Measurements from ENCODE around the gene AGMO. TPM values are rescaled to one million over a fixed set of nuclear protein-coding genes. Genes with fewer than 3 reads are reported as not detected.

The AGMO gene
- total and polyA plus RNA-seq, 2 donors (not counting 1 experiment from before 2014, with no cell fraction given) = not detected

- POLR2A ChIA-PET = no interaction called here
- peaks cover 12% of the 10 kb centered on the region for H3K9me3 Mint-ChIP-seq (ENCODE audit: insufficient read depth)
- TF ChIP-seq EZH2 (IDR thresholded peaks at IDR 0.05; ENCODE audit: borderline replicate concordance, insufficient read depth, low read depth, low read length, poor library complexity, severe bottlenecking) (no peak), CTCF (IDR thresholded peaks at IDR 0.05) (no peak)
Measured at GRCh38 chr7:15280078-15280733, 281.6 kb downstream of the AGMO start.

GRCh38 chr7:15279640-15280039, 282.2 kb downstream of the AGMO start:
- H3K9ac ChIP-seq (ENCODE audit: low read length) = no peak overlapping the region
- H3K4me3 Mint-ChIP-seq = no peak overlapping the region
- H2AFZ ChIP-seq (ENCODE audit: insufficient read depth, low read depth, low read length, poor library complexity, severe bottlenecking) = no peak overlapping the region
- H3K27me3 ChIP-seq (replicated peaks in 1 of 4; ENCODE audit: control extremely low read depth in 1 of 4, control insufficient read depth in 3 of 4, insufficient read depth in 4 of 4, low read length in 3 of 4) = no peaks in the 10 kb centered on the region
- ATAC-seq (ENCODE audit: low read depth) = no peak
- ChIA-PET POLR2A (no interaction called here), CTCF (no interaction called here)
- no peak for DNase-seq
- H3K79me2 ChIP-seq (ENCODE audit: control insufficient read depth, insufficient read depth, low read length) = no peaks in the 10 kb centered on the region
- no peaks in the 10 kb centered on the region for H3K27me3 Mint-ChIP-seq
- H3K9me3 ChIP-seq (ENCODE audit: control extremely low read depth in 1 of 3, control insufficient read depth in 2 of 3, insufficient read depth in 1 of 3, low read length in 2 of 3) = peaks cover 0 to 33% (median 8%) of the 10 kb centered on the region in 3 donors
- H3K4me1 Mint-ChIP-seq = no peaks in the 10 kb centered on the region
- no peaks in the 10 kb centered on the region for H3K4me1 ChIP-seq (ENCODE audit: control insufficient read depth in 2 of 2, insufficient read depth in 2 of 2, low read length in 2 of 2)
- intact Hi-C loops (cut with micrococcal nuclease) = no loop called here
- H3K27ac Mint-ChIP-seq = no peak overlapping the region
- TF ChIP-seq CTCF (IDR thresholded peaks at IDR 0.05) (no peak), EZH2 (IDR thresholded peaks at IDR 0.05; ENCODE audit: borderline replicate concordance, insufficient read depth, low read depth, low read length, poor library complexity, severe bottlenecking) (no peak)
- H3K27ac ChIP-seq (ENCODE audit: low read length in 2 of 2) = no peak overlapping the region
- peaks cover 9% of the 10 kb centered on the region for H3K9me3 Mint-ChIP-seq (ENCODE audit: insufficient read depth)
- H3K4me3 ChIP-seq (ENCODE audit: control extremely low read depth in 1 of 5, extremely low read depth in 1 of 5, insufficient read depth in 1 of 5, low read depth in 2 of 5, low read length in 4 of 5) = no peak overlapping the region
- 92% methylated on average over 1 of the region's 1 CpG for WGBS (ENCODE audit: insufficient coverage)
- no peaks in the 10 kb centered on the region for H4K20me1 ChIP-seq (ENCODE audit: control insufficient read depth, insufficient read depth, low read length, poor library complexity, severe bottlenecking)
- H3K4me2 ChIP-seq (replicated peaks; ENCODE audit: low read depth, low read length, poor library complexity, severe bottlenecking) = no peak overlapping the region
- no peaks in the 10 kb centered on the region for H3K36me3 ChIP-seq (replicated peaks in 1 of 2; ENCODE audit: control extremely low read depth in 1 of 2, control insufficient read depth in 1 of 2, extremely low read depth in 1 of 2, insufficient read depth in 2 of 2, low read length in 1 of 2)

More at GRCh38 chr7:15280078-15280733, 281.6 kb downstream of the AGMO start:
- CTCF ChIA-PET = no interaction called here
- ATAC-seq (ENCODE audit: low read depth) (no peak), DNase-seq (no peak)
- Histone ChIP-seq H3K4me2 (replicated peaks; ENCODE audit: low read depth, low read length, poor library complexity, severe bottlenecking) (no peak overlapping the region), H3K36me3 (replicated peaks in 1 of 2; ENCODE audit: control extremely low read depth in 1 of 2, control insufficient read depth in 1 of 2, extremely low read depth in 1 of 2, insufficient read depth in 2 of 2, low read length in 1 of 2) (no peaks in the 10 kb centered on the region), H4K20me1 (ENCODE audit: control insufficient read depth, insufficient read depth, low read length, poor library complexity, severe bottlenecking) (no peaks in the 10 kb centered on the region), H2AFZ (ENCODE audit: insufficient read depth, low read depth, low read length, poor library complexity, severe bottlenecking) (no peak overlapping the region), H3K4me3 (ENCODE audit: control extremely low read depth in 1 of 5, extremely low read depth in 1 of 5, insufficient read depth in 1 of 5, low read depth in 2 of 5, low read length in 4 of 5) (no peak overlapping the region), H3K9me3 (ENCODE audit: control extremely low read depth in 1 of 3, control insufficient read depth in 2 of 3, insufficient read depth in 1 of 3, low read length in 2 of 3) (peaks cover 0 to 33% (median 8%) of the 10 kb centered on the region in 3 donors), H3K79me2 (ENCODE audit: control insufficient read depth, insufficient read depth, low read length) (no peaks in the 10 kb centered on the region), H3K9ac (ENCODE audit: low read length) (no peak overlapping the region), H3K4me1 (ENCODE audit: control insufficient read depth in 2 of 2, insufficient read depth in 2 of 2, low read length in 2 of 2) (no peaks in the 10 kb centered on the region), H3K27ac (ENCODE audit: low read length in 2 of 2) (no peak overlapping the region), H3K27me3 (replicated peaks in 1 of 4; ENCODE audit: control extremely low read depth in 1 of 4, control insufficient read depth in 3 of 4, insufficient read depth in 4 of 4, low read length in 3 of 4) (no peaks in the 10 kb centered on the region)
- intact Hi-C loops (cut with micrococcal nuclease) = no loop called here
- Mint-ChIP-seq H3K4me3 (no peak overlapping the region), H3K27me3 (no peaks in the 10 kb centered on the region), H3K27ac (no peak overlapping the region), H3K4me1 (no peaks in the 10 kb centered on the region)
- WGBS (ENCODE audit: insufficient coverage) = 71% methylated on average over 3 of the region's 3 CpGs

All from B cell (primary cell).